T-helper 2 cell (primary cell): Measurements from ENCODE around the gene MN1.

Experiments used
- DNase-seq, 5 experiments: peaks; one replicate each; pipeline versions ENCODE4 v3.0.0 to v3.0.0-alpha.2; 2012 to 2022

The MN1 gene

GRCh38 chr22:27709919-27710675 lies 91.5 kb downstream of the MN1 start:
- DNase-seq = no peak

DNA sequence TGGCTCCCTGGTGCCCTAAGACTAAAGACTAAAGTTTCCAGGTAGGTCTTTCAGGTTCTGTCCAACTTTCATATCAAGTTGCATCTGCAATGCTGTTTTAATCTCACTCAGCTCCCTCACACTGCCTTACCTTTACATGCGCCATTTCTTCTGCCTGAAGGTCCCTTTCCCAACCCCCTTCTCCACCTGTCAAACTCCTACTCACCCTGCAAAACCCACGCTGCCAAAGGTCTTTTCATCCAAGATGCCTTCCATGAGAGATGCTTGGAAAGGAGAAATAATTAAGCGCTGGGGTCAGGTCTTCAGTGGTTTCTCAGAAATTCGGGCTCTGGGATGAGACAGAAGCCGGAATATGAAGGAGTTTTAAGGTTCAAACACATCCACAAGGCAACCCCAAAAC lies 95.1 kb downstream of the MN1 start:
- DNase-seq = no peak

DNA sequence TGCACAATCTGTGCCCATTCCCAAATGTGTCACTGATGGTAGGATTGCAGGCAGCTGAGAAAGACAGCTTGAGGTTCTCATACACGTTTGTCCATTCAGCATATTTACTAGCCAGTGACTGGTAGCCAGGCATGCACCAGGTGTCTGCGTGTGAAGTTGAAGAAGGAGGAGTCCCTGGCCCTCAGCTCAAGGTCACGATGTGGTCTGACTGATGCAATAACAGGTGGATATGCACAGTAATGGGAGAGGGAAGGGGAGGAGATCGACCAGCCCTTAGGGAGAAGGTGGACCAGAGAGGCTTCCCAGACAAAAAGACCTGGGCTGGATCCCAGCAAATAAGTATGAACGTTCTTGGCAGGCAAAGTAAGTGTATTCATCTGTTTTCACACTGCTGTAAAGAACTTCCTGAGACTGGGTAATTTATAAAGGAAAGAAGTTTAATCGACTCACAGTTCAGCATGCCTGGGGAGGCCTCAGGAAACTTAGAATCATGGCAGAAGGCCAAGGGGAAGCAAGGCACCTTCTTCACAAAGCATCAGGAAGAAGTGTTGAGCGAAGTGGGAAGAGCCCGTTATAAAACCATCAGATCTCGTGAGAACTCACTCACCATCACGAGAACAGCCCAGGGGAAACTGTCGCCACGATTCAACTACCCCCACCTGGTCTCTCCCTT lies 96.0 kb downstream of the MN1 start:
- DNase-seq = no peak

DNA sequence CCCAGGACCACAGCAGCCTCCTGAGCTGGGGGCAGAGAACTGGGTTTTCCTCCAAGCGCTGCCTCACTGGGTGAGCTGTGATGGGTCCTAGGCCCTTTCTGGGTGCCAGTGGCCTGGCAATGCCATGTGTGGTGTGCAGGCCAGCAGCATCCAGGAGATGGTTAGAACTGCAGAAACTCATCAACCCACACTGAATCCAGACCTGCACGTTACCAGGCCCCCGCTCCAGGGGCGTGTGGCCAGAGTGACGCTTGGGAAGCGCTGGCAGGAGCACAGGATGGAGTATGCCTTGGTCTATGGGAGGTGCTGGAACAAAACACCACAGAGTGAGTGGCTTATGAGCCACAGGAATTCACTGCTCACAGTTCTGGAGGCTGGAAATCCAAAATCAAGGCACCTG lies 97.0 kb downstream of the MN1 start:
- DNase-seq = no peak

GRCh38 chr22:27699383-27700019 lies 102.1 kb downstream of the MN1 start:
- DNase-seq = no peak

GRCh38 chr22:27698813-27699212 lies 102.7 kb downstream of the MN1 start:
- no peak for DNase-seq
